Measurements from ENCODE around the gene INIP.
"Not testable (repeated sequence)": the region's sequence is repeated elsewhere in the genome, so short reads cannot be mapped to it uniquely, and the experiment has no call there.

INIP gene

DNA sequence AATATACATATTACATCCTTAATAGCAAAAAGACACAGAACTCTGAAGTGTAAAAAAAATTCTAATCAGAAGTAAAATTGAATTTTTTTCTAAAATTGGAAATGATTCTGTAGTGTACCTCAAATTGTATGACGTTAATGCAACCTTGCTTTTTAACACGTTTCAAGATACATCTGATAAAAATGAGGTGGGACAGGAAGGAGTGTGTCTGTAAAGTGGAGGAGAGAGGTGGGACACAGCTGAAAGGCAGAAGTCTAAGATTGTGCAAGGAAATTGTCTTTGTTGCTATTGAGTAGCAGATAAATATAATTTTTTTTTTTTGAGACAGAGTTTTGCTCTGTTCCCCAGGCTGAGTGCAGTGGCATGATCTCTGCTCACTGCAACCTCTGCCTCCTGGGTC lies 17.0 kb upstream of the INIP start:
- Histone ChIP-seq H3K4me3 (ENCODE audit: low read length) (no peak overlapping the region), H3K9me3 (ENCODE audit: control insufficient read depth, insufficient read depth, low read length) (no peaks in the 10 kb centered on the region), H3K27ac (ENCODE audit: low read length) (no peak overlapping the region), H3K27me3 (ENCODE audit: control insufficient read depth, insufficient read depth, low read length) (no peaks in the 10 kb centered on the region), H3K4me1 (ENCODE audit: control insufficient read depth, insufficient read depth, low read length) (no peaks in the 10 kb centered on the region), H3K36me3 (ENCODE audit: control insufficient read depth, insufficient read depth, low read length) (no peaks in the 10 kb centered on the region)
- no peak for DNase-seq (ENCODE audit: low read depth, low spot score)
- no CpG with 5 or more reads among the region's 2 CpGs for WGBS (ENCODE audit: insufficient coverage, insufficient read length)

DNA sequence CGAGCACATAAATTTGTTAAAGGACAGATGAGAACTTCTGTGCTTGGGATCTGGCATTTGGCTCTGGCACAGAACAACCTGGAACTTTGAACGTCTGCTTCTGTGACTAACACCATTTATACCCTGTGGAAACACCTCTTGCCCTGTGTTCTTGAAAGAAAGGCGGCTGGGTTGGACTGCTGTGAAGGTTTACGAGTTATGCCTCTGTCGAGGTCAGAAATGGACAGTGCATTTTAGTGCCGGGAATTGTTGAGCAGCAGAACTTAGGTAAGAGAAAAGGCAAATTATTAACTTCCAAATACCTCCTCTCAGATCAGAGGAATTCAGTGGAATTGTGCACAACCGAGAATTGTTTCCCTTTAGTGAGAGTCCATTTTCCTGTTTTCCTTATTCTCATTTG lies 14.1 kb upstream of the INIP start:
- no CpG with 5 or more reads among the region's 7 CpGs for WGBS (ENCODE audit: insufficient coverage, insufficient read length)
- Histone ChIP-seq H3K4me3 (ENCODE audit: low read length) (no peak overlapping the region), H3K36me3 (ENCODE audit: control insufficient read depth, insufficient read depth, low read length) (no peaks in the 10 kb centered on the region), H3K4me1 (ENCODE audit: control insufficient read depth, insufficient read depth, low read length) (no peaks in the 10 kb centered on the region), H3K9me3 (ENCODE audit: control insufficient read depth, insufficient read depth, low read length) (no peaks in the 10 kb centered on the region), H3K27ac (ENCODE audit: low read length) (no peak overlapping the region), H3K27me3 (ENCODE audit: control insufficient read depth, insufficient read depth, low read length) (no peaks in the 10 kb centered on the region)
- no peak for DNase-seq (ENCODE audit: low read depth, low spot score)

DNA sequence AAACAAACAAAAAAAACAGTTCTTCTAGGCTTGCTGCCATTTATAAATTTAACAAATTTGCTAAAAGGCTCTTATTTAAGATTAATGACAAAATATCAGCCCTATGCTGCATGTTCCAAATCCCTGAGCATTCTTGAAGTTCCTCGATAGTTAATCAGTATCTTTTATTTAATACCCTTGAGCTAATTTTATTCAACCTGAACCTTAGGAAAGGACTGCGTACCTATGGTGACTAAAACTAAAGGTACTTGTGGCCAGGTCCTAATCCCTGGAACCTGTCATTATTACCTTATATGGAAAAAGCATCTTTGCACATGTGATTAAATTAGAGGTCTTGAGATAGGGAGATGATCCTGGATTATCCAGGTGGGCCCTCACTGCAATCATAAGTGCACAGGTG lies 10.5 kb upstream of the INIP start:
- no peak overlapping the region for H3K27ac ChIP-seq (ENCODE audit: low read length)
- H3K27me3 ChIP-seq (ENCODE audit: control insufficient read depth, insufficient read depth, low read length) = no peaks in the 10 kb centered on the region
- H3K36me3 ChIP-seq (ENCODE audit: control insufficient read depth, insufficient read depth, low read length) = no peaks in the 10 kb centered on the region
- no peaks in the 10 kb centered on the region for H3K9me3 ChIP-seq (ENCODE audit: control insufficient read depth, insufficient read depth, low read length)
- WGBS (ENCODE audit: insufficient coverage, insufficient read length) = no CpG with 5 or more reads among the region's 2 CpGs
- H3K4me3 ChIP-seq (ENCODE audit: low read length) = no peak overlapping the region
- no peak for DNase-seq (ENCODE audit: low read depth, low spot score)
- 0 out of 2 replicates have a peak, but pooled peaks cover 1% of the 10 kb centered on the region for H3K4me1 ChIP-seq (ENCODE audit: control insufficient read depth, insufficient read depth, low read length)

DNA sequence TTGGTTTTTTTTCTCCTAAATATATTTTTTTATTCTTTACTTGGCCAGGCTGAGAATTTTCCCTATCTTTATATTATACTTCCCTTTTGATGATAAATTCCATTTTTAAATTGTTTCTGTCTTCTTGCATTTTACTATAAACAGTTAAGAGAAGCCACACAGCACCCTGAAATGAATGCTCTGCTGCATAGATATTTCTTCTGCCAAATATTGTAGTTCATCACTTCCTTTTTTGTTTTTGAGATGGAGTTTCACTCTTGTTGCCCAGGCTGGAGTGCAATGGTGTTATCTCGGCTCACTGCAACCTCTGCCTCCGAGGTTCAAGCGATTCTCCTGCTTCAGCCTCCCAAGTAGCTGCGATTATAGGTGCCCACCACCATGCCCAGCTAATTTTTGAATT lies 8.5 kb upstream of the INIP start:
- no peaks in the 10 kb centered on the region for H3K27me3 ChIP-seq (ENCODE audit: control insufficient read depth, insufficient read depth, low read length)
- H3K9me3 ChIP-seq (ENCODE audit: control insufficient read depth, insufficient read depth, low read length) = no peaks in the 10 kb centered on the region
- no CpG with 5 or more reads among the region's 4 CpGs for WGBS (ENCODE audit: insufficient coverage, insufficient read length)
- H3K4me3 ChIP-seq (ENCODE audit: low read length) = no peak overlapping the region
- H3K4me1 ChIP-seq (ENCODE audit: control insufficient read depth, insufficient read depth, low read length) = 0 out of 2 replicates have a peak, but pooled peaks cover 1% of the 10 kb centered on the region
- DNase-seq (ENCODE audit: low read depth, low spot score) = no peak
- no peaks in the 10 kb centered on the region for H3K36me3 ChIP-seq (ENCODE audit: control insufficient read depth, insufficient read depth, low read length)
- H3K27ac ChIP-seq (ENCODE audit: low read length) = no peak overlapping the region

DNA sequence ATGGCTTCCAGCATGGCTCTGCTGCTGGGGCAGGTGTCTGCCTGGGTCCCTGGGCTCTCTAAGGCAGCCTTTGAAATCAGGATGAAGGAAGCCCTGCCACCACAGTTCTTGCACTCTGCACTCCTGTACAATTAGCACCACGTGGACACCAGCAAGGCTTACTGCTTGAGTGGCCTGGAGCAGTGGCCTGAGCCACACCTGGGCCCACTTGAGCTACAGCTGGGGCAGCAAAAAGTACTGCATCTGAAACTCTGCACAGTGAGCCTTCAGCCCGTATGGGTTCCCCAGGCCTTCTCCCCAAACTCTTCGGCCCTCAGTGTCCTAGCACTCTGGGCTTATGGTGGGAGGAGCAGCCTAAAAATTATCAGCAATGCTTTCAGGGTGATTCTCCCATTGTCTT lies 8.0 kb upstream of the INIP start:
- 0 out of 2 replicates have a peak, but pooled peaks cover 1% of the 10 kb centered on the region for H3K4me1 ChIP-seq (ENCODE audit: control insufficient read depth, insufficient read depth, low read length)
- H3K27ac ChIP-seq (ENCODE audit: low read length) = no peak overlapping the region
- DNase-seq (ENCODE audit: low read depth, low spot score) = no peak
- no peaks in the 10 kb centered on the region for H3K36me3 ChIP-seq (ENCODE audit: control insufficient read depth, insufficient read depth, low read length)
- H3K9me3 ChIP-seq (ENCODE audit: control insufficient read depth, insufficient read depth, low read length) = no peaks in the 10 kb centered on the region
- no peak overlapping the region for H3K4me3 ChIP-seq (ENCODE audit: low read length)
- no CpG with 5 or more reads among the region's 3 CpGs for whole genome bisulfite sequencing (ENCODE audit: insufficient coverage, insufficient read length)
- H3K27me3 ChIP-seq (ENCODE audit: control insufficient read depth, insufficient read depth, low read length) = no peaks in the 10 kb centered on the region

DNA sequence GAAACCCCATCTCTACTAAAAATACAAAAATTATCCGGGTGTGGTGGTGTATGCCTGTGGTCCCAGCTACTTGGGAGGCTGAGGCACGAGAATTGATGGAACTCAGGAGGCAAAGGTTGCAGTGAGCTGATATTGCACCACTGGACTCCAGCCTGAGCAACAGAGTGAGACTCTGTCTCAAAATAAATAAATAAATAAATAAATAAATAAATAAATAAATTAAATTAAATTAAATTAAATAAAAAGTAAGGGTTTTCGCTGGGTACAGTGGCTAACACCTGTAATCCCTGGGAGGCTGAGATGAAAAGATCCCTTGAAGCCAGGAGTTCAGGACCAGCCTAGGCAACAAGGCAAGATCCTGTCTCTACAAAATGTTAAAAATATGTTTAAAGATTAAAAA lies 4.8 kb upstream of the INIP start:
- H3K4me1 ChIP-seq (ENCODE audit: control insufficient read depth, insufficient read depth, low read length); H3K27ac ChIP-seq (ENCODE audit: low read length); H3K4me3 ChIP-seq (ENCODE audit: low read length); H3K27me3 ChIP-seq (ENCODE audit: control insufficient read depth, insufficient read depth, low read length); H3K9me3 ChIP-seq (ENCODE audit: control insufficient read depth, insufficient read depth, low read length); DNase-seq (ENCODE audit: low read depth, low spot score); H3K36me3 ChIP-seq (ENCODE audit: control insufficient read depth, insufficient read depth, low read length): not testable (repeated sequence)
- WGBS (ENCODE audit: insufficient coverage, insufficient read length) = no CpG with 5 or more reads among the region's 3 CpGs

DNA sequence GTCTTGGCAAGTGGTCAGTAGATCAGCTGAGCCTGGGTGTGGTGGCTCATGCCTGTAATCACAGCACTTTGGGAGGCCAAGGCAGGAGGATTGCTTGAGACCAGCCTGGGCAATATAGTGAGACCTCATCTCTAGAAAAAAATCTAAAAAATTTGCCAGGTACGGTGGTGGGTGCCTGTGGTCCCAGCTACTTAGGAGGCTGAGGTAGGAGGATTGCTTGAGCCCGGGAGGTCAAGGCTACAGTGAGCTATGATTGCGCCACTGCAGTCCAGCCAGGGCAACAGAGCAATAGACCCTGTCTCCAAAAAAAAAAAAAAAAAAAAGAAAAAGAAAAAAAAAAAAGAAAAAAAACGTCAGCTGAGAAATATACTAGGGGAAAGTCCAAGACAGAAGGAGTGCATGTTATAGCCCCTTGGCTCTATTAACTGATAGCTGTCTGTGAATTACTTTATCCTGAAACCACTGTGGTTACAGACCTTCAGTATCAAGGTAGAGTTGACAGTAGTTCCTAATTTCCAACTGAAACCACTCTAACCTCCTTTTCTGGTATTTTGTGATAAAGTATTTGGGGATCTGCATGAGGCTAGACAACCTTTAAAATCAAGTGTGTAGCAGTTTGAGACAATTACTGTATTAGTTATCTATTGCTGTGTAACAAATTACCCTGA lies 2.3 kb upstream of the INIP start:
- Histone ChIP-seq H3K4me1 (ENCODE audit: control insufficient read depth, insufficient read depth, low read length) (no peaks in the 10 kb centered on the region), H3K27ac (ENCODE audit: low read length) (no peak overlapping the region), H3K27me3 (ENCODE audit: control insufficient read depth, insufficient read depth, low read length) (no peaks in the 10 kb centered on the region), H3K36me3 (ENCODE audit: control insufficient read depth, insufficient read depth, low read length) (no peaks in the 10 kb centered on the region), H3K4me3 (ENCODE audit: low read length) (no peak overlapping the region), H3K9me3 (ENCODE audit: control insufficient read depth, insufficient read depth, low read length) (no peaks in the 10 kb centered on the region)
- WGBS (ENCODE audit: insufficient coverage, insufficient read length) = no CpG with 5 or more reads among the region's 4 CpGs
- DNase-seq (ENCODE audit: low read depth, low spot score) = no peak

DNA sequence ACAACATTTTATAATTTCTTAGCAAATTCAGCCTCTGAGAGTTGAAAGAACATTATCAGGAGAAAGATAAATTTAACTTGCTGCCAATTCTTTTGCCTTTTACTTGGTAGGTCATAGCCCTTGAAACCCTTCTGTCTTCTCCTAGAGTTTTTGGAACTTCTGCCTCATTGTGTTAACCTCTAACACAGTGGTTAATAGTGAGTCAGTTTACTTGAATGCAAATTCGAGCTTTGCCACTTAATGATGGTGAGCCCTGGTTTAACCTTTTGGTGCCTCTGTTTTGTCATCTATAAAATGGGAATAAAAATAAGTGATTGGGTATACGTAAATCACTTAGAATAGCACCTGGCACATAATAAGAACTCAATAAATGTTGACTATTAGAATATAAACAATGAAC lies 1.8 kb upstream of the INIP start:
- Histone ChIP-seq H3K27ac (ENCODE audit: low read length) (no peak overlapping the region), H3K9me3 (ENCODE audit: control insufficient read depth, insufficient read depth, low read length) (no peaks in the 10 kb centered on the region), H3K27me3 (ENCODE audit: control insufficient read depth, insufficient read depth, low read length) (no peaks in the 10 kb centered on the region), H3K4me3 (ENCODE audit: low read length) (no peak overlapping the region), H3K36me3 (ENCODE audit: control insufficient read depth, insufficient read depth, low read length) (no peaks in the 10 kb centered on the region), H3K4me1 (ENCODE audit: control insufficient read depth, insufficient read depth, low read length) (no peaks in the 10 kb centered on the region)
- DNase-seq (ENCODE audit: low read depth, low spot score) = no peak
- no CpG with 5 or more reads among the region's 2 CpGs for WGBS (ENCODE audit: insufficient coverage, insufficient read length)

DNA sequence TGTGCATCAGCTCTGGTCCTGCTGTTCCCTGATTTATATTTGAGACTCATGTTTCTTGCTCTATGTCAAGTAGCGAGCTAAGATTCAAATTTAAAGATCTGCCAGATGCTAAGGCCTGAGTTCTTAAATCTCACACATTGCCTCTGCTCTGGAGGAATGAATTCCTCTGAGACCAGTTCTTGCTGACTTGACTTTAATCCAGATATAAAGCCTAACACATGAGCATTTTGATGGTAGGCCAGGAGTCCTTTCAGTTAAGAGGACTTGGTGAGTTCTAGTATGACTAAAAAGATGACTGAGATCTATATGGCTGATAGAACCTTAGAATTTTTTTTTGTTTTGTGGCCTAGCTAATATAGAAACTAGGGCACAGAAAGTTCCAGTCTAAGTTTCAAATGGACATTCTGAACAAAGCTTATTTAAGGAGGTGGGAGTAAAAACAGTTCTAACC lies 1.3 kb upstream of the INIP start:
- WGBS (ENCODE audit: insufficient coverage, insufficient read length) = no CpG with 5 or more reads among the region's 1 CpG
- Histone ChIP-seq H3K4me3 (ENCODE audit: low read length) (no peak overlapping the region), H3K36me3 (ENCODE audit: control insufficient read depth, insufficient read depth, low read length) (no peaks in the 10 kb centered on the region), H3K27me3 (ENCODE audit: control insufficient read depth, insufficient read depth, low read length) (no peaks in the 10 kb centered on the region), H3K9me3 (ENCODE audit: control insufficient read depth, insufficient read depth, low read length) (no peaks in the 10 kb centered on the region), H3K27ac (ENCODE audit: low read length) (no peak overlapping the region), H3K4me1 (ENCODE audit: control insufficient read depth, insufficient read depth, low read length) (no peaks in the 10 kb centered on the region)
- DNase-seq (ENCODE audit: low read depth, low spot score) = no peak

DNA sequence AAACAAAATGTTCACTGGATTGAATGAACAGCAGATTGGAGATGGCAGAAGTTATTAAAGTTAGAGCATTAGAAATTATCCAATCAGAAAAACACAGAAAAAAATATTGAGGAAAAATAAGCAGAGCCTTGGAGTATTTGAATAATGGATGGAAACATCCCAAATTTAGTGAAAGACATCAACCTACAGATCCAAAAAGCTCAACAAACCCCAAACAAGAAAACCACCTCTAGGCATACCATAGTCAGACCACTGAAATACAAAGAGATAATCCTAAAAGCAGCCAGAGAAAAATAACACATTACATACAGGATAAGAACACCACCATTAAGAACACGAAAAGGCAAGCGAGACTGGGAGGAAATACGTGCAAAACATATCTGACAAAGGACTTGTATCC lies 5.2 kb downstream of the INIP start:
- DNase-seq (ENCODE audit: low read depth, low spot score) = no peak
- H3K4me3 ChIP-seq (ENCODE audit: low read length) = no peak overlapping the region
- H3K9me3 ChIP-seq (ENCODE audit: control insufficient read depth, insufficient read depth, low read length) = no peaks in the 10 kb centered on the region
- H3K27ac ChIP-seq (ENCODE audit: low read length) = no peak overlapping the region
- WGBS (ENCODE audit: insufficient coverage, insufficient read length) = no CpG with 5 or more reads among the region's 3 CpGs
- H3K4me1 ChIP-seq (ENCODE audit: control insufficient read depth, insufficient read depth, low read length) = no peaks in the 10 kb centered on the region
- no peaks in the 10 kb centered on the region for H3K36me3 ChIP-seq (ENCODE audit: control insufficient read depth, insufficient read depth, low read length)
- H3K27me3 ChIP-seq (ENCODE audit: control insufficient read depth, insufficient read depth, low read length) = no peaks in the 10 kb centered on the region

DNA sequence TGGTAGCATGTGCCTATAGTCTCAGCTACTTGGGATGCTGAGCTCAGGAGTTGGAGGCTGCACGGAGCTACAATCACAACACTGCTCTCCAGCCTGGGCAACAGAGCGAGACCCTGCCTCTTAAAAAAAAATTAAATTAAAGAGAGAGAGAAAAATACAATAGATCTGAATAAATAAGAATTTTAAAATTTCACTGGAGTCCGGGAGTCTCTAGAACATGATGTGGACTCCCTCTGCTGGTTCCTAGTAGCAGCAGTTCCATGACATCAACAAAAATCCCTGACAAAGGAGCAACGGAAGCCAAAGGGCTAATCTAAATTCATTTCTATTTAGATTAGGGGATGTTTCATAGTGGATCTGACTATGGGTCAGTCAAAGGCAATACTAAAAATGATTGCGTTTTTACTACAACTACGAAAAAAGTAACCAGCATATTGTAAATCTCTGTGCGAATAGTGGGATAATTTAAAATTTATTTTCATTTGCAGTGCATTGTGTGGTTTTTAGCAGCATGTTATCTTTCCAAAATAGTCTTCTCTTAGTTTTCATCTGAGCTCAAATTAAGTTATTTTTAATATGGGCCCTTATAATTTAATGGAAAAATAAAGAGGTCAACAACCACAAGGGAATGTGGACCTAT lies 6.7 kb downstream of the INIP start:
- Histone ChIP-seq H3K4me1 (ENCODE audit: control insufficient read depth, insufficient read depth, low read length) (no peaks in the 10 kb centered on the region), H3K36me3 (ENCODE audit: control insufficient read depth, insufficient read depth, low read length) (no peaks in the 10 kb centered on the region), H3K27ac (ENCODE audit: low read length) (no peak overlapping the region), H3K27me3 (ENCODE audit: control insufficient read depth, insufficient read depth, low read length) (no peaks in the 10 kb centered on the region), H3K9me3 (ENCODE audit: control insufficient read depth, insufficient read depth, low read length) (no peaks in the 10 kb centered on the region), H3K4me3 (ENCODE audit: low read length) (no peak overlapping the region)
- peak; percentile 2 for DNase-seq (ENCODE audit: low read depth, low spot score)
- WGBS (ENCODE audit: insufficient coverage, insufficient read length) = no CpG with 5 or more reads among the region's 7 CpGs
